ENCODE results near the gene NRXN3.

The NRXN3 gene

GRCh38 chr14:78666336-78667056 lies 496.3 kb downstream of the NRXN3 start:
- no peak for DNase-seq

- DNase-seq: no peak
Observed at GRCh38 chr14:78667141-78667540, 497.0 kb downstream of the NRXN3 start.

- DNase-seq: no peak
Observed at GRCh38 chr14:78673845-78674244, 503.7 kb downstream of the NRXN3 start.

- no peak for DNase-seq
Observed at GRCh38 chr14:78674820-78675219, 504.6 kb downstream of the NRXN3 start.

- no peak for DNase-seq
Observed at GRCh38 chr14:78683206-78683605, 513.0 kb downstream of the NRXN3 start.

GRCh38 chr14:78683981-78684380 lies 513.8 kb downstream of the NRXN3 start:
- no peak for DNase-seq

- DNase-seq: no peak
Observed at GRCh38 chr14:78688503-78688902, 518.3 kb downstream of the NRXN3 start.

GRCh38 chr14:78690836-78691235 lies 520.7 kb downstream of the NRXN3 start:
- no peak for DNase-seq

GRCh38 chr14:78697341-78697740 lies 527.2 kb downstream of the NRXN3 start:
- no peak for DNase-seq

- DNase-seq: no peak
Observed at GRCh38 chr14:78698991-78699390, 528.8 kb downstream of the NRXN3 start.

- no peak for DNase-seq
Observed at GRCh38 chr14:78700236-78700635, 530.1 kb downstream of the NRXN3 start.

- DNase-seq: no peak
Observed at GRCh38 chr14:78701246-78701645, 531.1 kb downstream of the NRXN3 start.

GRCh38 chr14:78704965-78705364 lies 534.8 kb downstream of the NRXN3 start:
- no peak for DNase-seq

GRCh38 chr14:78705989-78706388 lies 535.8 kb downstream of the NRXN3 start:
- no peak for DNase-seq

- DNase-seq: no peak
Observed at GRCh38 chr14:78709795-78710557, 539.8 kb downstream of the NRXN3 start.

GRCh38 chr14:78710963-78711362 lies 540.8 kb downstream of the NRXN3 start:
- no peak for DNase-seq

GRCh38 chr14:78713716-78714115 lies 543.5 kb downstream of the NRXN3 start:
- DNase-seq: no peak

GRCh38 chr14:78714711-78715110 lies 544.5 kb downstream of the NRXN3 start:
- no peak for DNase-seq

- no peak for DNase-seq
Observed at GRCh38 chr14:78721756-78722480, 551.7 kb downstream of the NRXN3 start.

- DNase-seq: no peak
Observed at GRCh38 chr14:78725086-78725485, 554.9 kb downstream of the NRXN3 start.

- DNase-seq: no peak
Observed at GRCh38 chr14:78737116-78737515, 566.9 kb downstream of the NRXN3 start.

- no peak for DNase-seq
Observed at GRCh38 chr14:78737601-78738000, 567.4 kb downstream of the NRXN3 start.

GRCh38 chr14:78746086-78746595 lies 576.0 kb downstream of the NRXN3 start:
- no peak for DNase-seq

GRCh38 chr14:78747813-78748212 lies 577.6 kb downstream of the NRXN3 start:
- DNase-seq: no peak
